ENCODE measurements around the gene FECH.

- no peak for TF ChIP-seq POLR2AphosphoS5 (IDR thresholded peaks at IDR 0.05; ENCODE audit: low read depth, low read length)
- TF ChIP-seq PAX5 (IDR thresholded peaks at IDR 0.05; ENCODE audit: insufficient read depth, low read length, severe bottlenecking): no peak
- TF ChIP-seq POLR2A (IDR thresholded peaks at IDR 0.05; ENCODE audit: low read depth, low read length): no peak
Measured at GRCh38 chr18:57587098-57587661, 678 bp upstream of the FECH start.
